ENCODE data around the gene DVL2. TPM values are rescaled to one million over a fixed set of nuclear protein-coding genes. Genes with fewer than 3 reads are reported as not detected.

DVL2 gene
- total RNA-seq, 2 experiments from 2014 or later, result 62.1 to 67.3 TPM

GRCh38 chr17:7240375-7240774, 6.1 kb upstream of the DVL2 start:
- no peaks in the 10 kb centered on the region for H3K9me3 Mint-ChIP-seq
- H3K36me3 Mint-ChIP-seq, result peaks cover 17% of the 10 kb centered on the region
- H3K4me1 Mint-ChIP-seq, result peaks cover 41% of the 10 kb centered on the region

DNA sequence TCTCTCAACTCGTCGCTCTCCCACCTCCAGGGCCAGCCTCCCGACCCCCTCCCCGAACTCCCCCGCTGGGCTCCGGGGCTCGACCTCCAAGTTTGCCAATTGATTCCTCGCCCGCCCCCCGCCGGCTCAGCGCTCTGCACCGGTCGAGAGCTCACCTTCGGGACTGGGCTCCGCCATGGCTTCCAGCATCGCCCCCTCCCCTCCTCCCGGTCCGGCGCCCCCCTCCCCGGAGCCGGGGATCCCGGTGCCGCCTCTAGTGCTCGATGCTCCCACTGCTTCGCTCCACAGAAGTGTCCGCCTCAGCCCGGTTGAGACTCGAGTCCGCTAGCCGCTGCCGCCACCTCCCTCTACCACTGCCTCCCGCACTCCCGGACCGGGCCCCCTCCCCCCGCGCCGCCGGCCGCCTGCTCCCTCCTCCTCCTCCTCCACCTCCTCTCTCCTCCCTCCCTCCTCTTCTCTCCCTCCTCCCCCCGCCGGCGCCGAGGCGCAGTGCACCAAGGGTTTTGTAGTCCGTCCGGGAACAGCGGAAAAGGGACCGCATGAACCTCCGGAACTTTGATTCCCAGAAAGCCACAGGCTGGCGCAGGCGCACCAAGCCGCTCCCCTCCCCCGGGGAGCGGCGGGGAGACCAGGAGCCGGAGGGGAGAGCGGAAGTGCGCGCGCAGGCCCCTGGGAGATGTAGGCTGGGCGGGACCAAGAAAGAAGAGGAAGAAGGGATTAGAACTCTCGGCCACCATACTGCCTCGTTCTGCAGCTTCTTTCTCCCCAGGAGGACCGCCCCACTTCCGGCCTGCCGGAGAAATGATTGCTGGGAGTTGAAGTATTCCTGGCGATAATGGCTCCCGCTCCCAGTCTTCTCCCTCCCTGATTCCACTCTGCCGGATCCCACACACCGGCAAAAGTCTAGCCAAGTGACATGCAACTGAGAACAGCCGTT, 5.0 kb upstream of the DVL2 start, which contains the start of gene PHF23:
Gene PHF23 (minus strand): TSS at position 367 of the 937 bp plus-strand sequence. CDS start 178 bp downstream, at position 189.
- Mint-ChIP-seq H3K27me3 (no peaks in the 10 kb centered on the region), H3K36me3 (peaks cover 21% of the 10 kb centered on the region), H3K4me1 (peaks cover 49% of the 10 kb centered on the region), H3K4me3 (peak within 1 kb of the TSS; percentile 97), H3K27ac (peak within 1 kb of the TSS; percentile 97), H3K9me3 (no peaks in the 10 kb centered on the region)
- POLR2A ChIA-PET, result interaction anchor here (1.0 to 12.9 kb wide), 11 partner anchors 11 to 448 kb away, joined by 3 to 162 read pairs (median 6); partner anchors contain the start of genes ACADVL, ACAP1, CTDNEP1 and DLG4
- DNase-seq (peak; percentile 96), ATAC-seq (ENCODE audit: low read depth) (peak; percentile 71)

More at GRCh38 chr17:7240375-7240774, 6.1 kb upstream of the DVL2 start:
- DNase-seq (no peak), ATAC-seq (ENCODE audit: low read depth) (no peak)
- Mint-ChIP-seq H3K4me3 (peak overlapping the region; percentile 97), H3K27me3 (no peaks in the 10 kb centered on the region), H3K27ac (peak overlapping the region; percentile 60)
- POLR2A ChIA-PET, result interaction anchor here (0.5 to 12.9 kb wide), 4 partner anchors 10 to 19 kb away, joined by 4 to 162 read pairs (median 30); partner anchors contain the start of genes ACADVL, CTDNEP1, DLG4 and ELP5

DNA sequence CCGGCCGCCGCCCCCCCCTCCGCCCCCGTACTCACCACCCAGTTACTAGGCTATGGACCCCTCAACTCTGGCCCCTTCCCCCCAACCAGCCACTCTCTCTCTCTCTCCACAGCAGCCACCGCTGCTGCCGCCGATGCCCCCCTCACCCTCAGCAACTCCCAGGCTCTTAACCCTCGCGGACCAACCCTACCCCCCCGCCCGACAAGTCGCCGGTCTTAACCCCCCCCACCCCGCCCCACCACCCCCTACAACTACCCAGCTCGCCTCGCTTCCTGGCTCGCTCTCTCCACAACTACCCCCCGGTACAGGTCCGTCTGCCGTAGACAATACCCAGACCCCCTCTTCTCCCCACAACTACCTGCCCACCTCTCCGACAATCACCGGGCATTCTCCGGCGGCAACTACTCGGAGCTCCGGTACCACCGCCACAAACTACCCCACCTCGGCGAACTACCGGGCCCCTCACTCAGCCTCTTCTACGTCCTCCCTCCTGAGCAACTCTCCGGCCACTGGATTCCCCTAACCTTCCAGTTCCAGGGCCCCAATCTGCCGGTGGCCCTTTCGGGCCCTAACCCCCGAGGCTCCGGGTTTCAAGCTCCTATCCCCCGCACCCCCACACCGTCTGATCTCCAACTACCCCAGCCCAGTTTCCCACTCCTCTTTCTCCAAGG, 4.2 kb upstream of the DVL2 start:
- peaks cover 49% of the 10 kb centered on the region for H3K4me1 Mint-ChIP-seq
- DNase-seq, result no peak
- H3K27me3 Mint-ChIP-seq, result no peaks in the 10 kb centered on the region
- peaks cover 21% of the 10 kb centered on the region for H3K36me3 Mint-ChIP-seq
- peak overlapping the region; percentile 97 for H3K27ac Mint-ChIP-seq
- no peaks in the 10 kb centered on the region for H3K9me3 Mint-ChIP-seq
- no peak for ATAC-seq (ENCODE audit: low read depth)
- H3K4me3 Mint-ChIP-seq, result peak overlapping the region; percentile 97
- POLR2A ChIA-PET, result interaction anchor here (0.6 to 12.9 kb wide), 11 partner anchors 12 to 449 kb away, joined by 3 to 162 read pairs (median 6); partner anchors contain the start of genes ACADVL, ACAP1, CTDNEP1 and DLG4

DNA sequence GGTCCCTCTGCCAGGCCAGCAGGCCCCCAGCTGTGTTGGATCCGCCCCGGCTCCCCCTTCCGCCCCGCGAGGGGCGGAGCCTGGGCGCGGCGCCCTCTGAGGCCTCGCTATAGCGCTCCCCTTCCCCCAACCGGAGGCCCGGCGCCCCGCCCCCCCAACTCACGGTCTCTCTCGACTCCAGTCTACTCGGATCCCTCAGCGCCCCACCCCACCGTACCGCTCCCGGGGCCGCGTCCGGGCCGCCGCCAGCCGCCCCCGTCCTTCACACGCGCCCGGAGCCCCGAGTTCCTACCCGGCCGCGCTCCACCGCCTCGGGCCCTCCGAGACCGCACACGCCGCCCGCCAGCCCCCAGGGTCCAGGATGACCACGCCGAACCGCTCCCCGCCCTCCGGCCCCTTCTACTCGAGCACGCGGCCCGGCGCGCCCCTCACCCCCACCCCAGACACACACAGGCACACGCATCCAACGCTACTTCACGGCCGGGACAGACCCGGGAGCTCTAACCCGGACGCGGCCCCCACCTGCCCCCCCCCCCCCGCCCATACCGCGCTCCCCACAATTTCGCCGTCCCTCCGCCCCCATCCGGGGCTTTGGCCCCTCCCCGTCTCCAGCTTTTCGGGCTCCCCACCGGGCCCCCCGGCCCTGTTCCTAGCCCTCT, 3.6 kb upstream of the DVL2 start:
- POLR2A ChIA-PET, result interaction anchor here (0.6 to 12.9 kb wide), 10 partner anchors 12 to 450 kb away, joined by 3 to 162 read pairs (median 7); partner anchors contain the start of genes ACADVL, ACAP1, CTDNEP1 and DLG4
- peak overlapping the region; percentile 97 for H3K27ac Mint-ChIP-seq
- no peaks in the 10 kb centered on the region for H3K9me3 Mint-ChIP-seq
- H3K4me3 Mint-ChIP-seq, result peak overlapping the region; percentile 97
- peak; percentile 20 for ATAC-seq (ENCODE audit: low read depth)
- peaks cover 21% of the 10 kb centered on the region for H3K36me3 Mint-ChIP-seq
- no peaks in the 10 kb centered on the region for H3K27me3 Mint-ChIP-seq
- peaks cover 49% of the 10 kb centered on the region for H3K4me1 Mint-ChIP-seq
- peak; percentile 89 for DNase-seq

- H3K27ac Mint-ChIP-seq, result peak overlapping the region; percentile 97
- no peak for ATAC-seq (ENCODE audit: low read depth)
- H3K4me3 Mint-ChIP-seq, result peak overlapping the region; percentile 97
- H3K27me3 Mint-ChIP-seq, result no peaks in the 10 kb centered on the region
- POLR2A ChIA-PET, result interaction anchor here (1.5 to 12.9 kb wide), 6 partner anchors 13 to 99 kb away, joined by 3 to 162 read pairs (median 12); partner anchors contain the start of genes ACADVL, ACAP1, CTDNEP1 and DLG4
- peaks cover 21% of the 10 kb centered on the region for H3K36me3 Mint-ChIP-seq
- peaks cover 52% of the 10 kb centered on the region for H3K4me1 Mint-ChIP-seq
- no peak for DNase-seq
- H3K9me3 Mint-ChIP-seq, result no peaks in the 10 kb centered on the region
Measured at GRCh38 chr17:7237266-7237760, 3.0 kb upstream of the DVL2 start.

DNA sequence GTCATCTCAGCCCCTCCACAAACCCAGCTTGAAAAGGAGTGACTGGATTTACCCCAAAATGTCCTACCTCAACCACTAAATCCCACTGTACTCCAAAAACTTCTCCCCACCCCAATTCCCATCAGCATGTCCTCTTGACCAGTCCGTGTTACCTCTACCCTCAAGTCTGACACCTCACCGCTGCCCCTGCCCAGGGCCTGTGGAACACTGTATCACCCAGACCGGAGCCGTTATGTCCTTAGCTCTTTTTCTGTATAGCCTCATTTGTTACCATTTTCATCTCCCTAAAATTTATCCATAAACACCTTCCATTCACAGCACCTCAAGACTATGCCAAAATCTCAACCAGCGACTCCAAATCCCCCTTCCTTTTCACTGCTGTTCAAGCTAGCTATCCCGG, 2.5 kb upstream of the DVL2 start:
- Mint-ChIP-seq H3K9me3 (no peaks in the 10 kb centered on the region), H3K4me1 (peaks cover 56% of the 10 kb centered on the region), H3K27ac (peak overlapping the region; percentile 97), H3K36me3 (peaks cover 21% of the 10 kb centered on the region), H3K27me3 (no peaks in the 10 kb centered on the region), H3K4me3 (peak overlapping the region; percentile 97)
- no peak for ATAC-seq (ENCODE audit: low read depth)
- POLR2A ChIA-PET, result interaction anchor here (1.5 to 12.9 kb wide), 3 partner anchors 13 to 31 kb away, joined by 3 to 162 read pairs (median 56); partner anchors contain the start of genes ACADVL, CTDNEP1, DLG4 and ELP5
- DNase-seq, result no peak

DNA sequence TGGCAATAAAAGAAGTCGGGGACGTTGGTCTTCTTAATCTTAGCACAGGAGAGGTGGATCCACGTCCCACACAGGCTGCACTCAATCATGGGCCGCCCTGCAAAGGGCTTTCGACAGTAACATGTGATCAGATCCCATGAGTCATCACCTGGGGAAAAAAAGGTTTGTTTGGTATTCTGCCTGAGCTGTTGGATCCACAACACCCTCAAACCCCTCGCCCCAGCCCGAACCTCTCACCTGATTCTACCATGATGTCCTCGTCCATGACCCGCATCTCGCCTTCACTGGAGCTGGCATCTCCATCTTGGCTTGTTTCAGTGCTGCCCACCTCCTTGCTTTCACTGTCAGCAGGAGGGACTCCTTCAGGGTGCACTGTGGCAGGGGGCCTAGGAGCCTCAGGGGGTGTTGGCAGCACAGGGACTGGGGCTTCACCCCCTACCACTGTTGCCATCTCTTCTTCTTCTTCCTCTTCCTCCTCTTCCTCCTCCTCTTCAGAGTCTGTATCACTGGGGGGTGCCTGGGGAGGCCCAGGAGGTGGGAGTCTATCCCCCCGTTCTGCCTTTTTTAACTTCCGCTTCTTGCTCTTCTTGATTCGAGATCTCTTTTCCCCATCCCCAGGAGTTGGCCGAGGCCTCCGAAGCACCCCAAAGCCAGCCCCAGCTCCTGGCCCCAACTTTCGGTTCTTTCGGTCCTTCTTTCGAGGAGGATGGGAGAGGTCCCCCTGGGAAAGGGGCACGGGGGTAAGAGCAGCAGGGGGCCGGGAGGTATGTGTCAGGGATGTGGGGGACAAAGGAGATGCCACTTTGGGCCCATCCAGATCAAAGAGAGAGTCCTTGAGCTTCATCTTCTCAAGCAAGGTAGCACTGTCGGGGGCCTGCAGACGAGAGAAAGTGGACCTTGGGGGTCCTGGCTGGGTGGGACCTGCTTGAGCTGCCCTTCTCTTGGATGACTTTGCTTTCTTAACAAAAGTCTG, 1.7 kb upstream of the DVL2 start:
- no peaks in the 10 kb centered on the region for H3K9me3 Mint-ChIP-seq
- no peak overlapping the region for H3K27ac Mint-ChIP-seq
- no peak overlapping the region for H3K4me3 Mint-ChIP-seq
- peaks cover 21% of the 10 kb centered on the region for H3K36me3 Mint-ChIP-seq
- ATAC-seq (ENCODE audit: low read depth) (no peak), DNase-seq (no peak)
- H3K4me1 Mint-ChIP-seq, result peaks cover 51% of the 10 kb centered on the region
- no peaks in the 10 kb centered on the region for H3K27me3 Mint-ChIP-seq
- POLR2A ChIA-PET, result interaction anchor here (1.5 to 12.9 kb wide), 3 partner anchors 14 to 30 kb away, joined by 3 to 162 read pairs (median 56); partner anchors contain the start of genes ACADVL, CTDNEP1, DLG4 and ELP5

GRCh38 chr17:7233701-7234082, 625 bp downstream of the DVL2 start:
- H3K36me3 Mint-ChIP-seq, result peaks cover 18% of the 10 kb centered on the region
- H3K27me3 Mint-ChIP-seq, result no peaks in the 10 kb centered on the region
- peak; percentile 9 for ATAC-seq (ENCODE audit: low read depth)
- H3K9me3 Mint-ChIP-seq, result no peaks in the 10 kb centered on the region
- peaks cover 38% of the 10 kb centered on the region for H3K4me1 Mint-ChIP-seq
- POLR2A ChIA-PET, result interaction anchor here (1.0 to 12.9 kb wide), 5 partner anchors 9 to 103 kb away, joined by 3 to 162 read pairs (median 11); partner anchors contain the start of genes ACADVL, ACAP1, CTDNEP1 and DLG4
- no peak for DNase-seq
- H3K4me3 Mint-ChIP-seq, result peak overlapping the region; percentile 98
- H3K27ac Mint-ChIP-seq, result peak overlapping the region; percentile 93

DNA sequence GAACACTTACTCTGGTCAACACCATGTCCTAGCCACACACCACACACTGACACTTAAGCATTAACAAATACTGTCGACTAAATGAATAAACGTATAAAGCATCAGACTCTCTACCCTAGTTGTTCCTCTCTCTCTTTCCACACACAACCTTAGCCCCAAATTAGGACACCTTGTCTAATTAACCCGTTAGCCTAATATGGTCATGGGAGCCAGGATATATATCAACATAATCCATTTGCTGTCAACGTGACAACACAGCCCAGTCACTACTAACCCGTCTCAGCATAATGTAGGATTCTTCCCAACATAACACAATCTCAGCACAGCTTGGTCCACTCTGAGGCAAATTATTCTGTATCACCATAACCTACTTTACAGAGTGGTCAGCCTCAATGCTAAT, 2.2 kb downstream of the DVL2 start:
- Mint-ChIP-seq H3K27ac (no peak overlapping the region), H3K9me3 (no peaks in the 10 kb centered on the region), H3K4me3 (peak overlapping the region; percentile 98), H3K4me1 (peaks cover 33% of the 10 kb centered on the region), H3K36me3 (peaks cover 21% of the 10 kb centered on the region), H3K27me3 (no peaks in the 10 kb centered on the region)
- ATAC-seq (ENCODE audit: low read depth), result no peak
- POLR2A ChIA-PET, result interaction anchor here (12.9 kb wide), 1 partner anchor 11 kb away, joined by 162 read pairs; the partner anchor contains the start of genes ACADVL and DLG4
- DNase-seq, result no peak

DNA sequence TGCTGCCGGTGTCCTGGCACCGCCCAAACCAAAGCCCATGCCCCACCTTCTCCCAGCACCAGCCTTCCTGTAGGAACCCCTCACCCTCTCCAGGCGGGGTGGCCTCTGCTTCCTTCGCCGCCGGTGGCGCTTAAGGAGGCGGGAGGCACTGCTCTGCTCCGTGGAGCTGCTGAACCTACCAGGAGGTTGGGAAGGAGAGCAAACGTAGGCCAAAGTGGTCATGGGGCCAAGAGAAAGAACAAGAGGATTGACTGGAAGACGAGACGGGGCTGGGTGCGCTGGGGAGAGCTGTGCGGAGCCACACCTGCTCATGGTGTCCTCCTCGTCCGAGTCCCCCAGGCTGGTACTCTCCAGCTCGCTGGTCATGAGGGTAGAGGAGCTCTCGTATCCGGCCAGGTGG, 4.8 kb downstream of the DVL2 start:
- POLR2A ChIA-PET, result no interaction called here
- DNase-seq (no peak), ATAC-seq (ENCODE audit: low read depth) (no peak)
- Mint-ChIP-seq H3K4me3 (no peak overlapping the region), H3K27ac (no peak overlapping the region), H3K9me3 (no peaks in the 10 kb centered on the region), H3K4me1 (peaks cover 16% of the 10 kb centered on the region), H3K27me3 (no peaks in the 10 kb centered on the region), H3K36me3 (peaks cover 10% of the 10 kb centered on the region)

DNA sequence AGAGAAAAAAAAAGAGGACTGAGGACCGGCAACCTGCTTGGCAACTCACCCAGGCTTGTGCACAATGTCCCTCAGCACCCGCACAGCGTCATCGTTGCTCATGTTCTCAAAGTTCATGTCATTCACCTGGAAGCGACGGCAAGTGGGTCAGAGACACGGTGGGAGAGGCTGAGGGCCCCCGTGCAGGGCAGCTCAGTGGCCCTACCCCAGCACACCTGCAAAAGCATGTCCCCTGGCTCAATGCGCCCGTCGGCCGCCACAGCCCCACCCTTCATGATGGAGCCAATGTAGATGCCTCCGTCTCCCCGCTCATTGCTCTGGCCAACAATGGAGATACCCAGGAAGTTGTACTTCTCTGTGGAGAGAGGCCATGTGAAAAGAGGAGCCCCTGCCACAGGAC, 5.4 kb downstream of the DVL2 start:
- Mint-ChIP-seq H3K27me3 (no peaks in the 10 kb centered on the region), H3K9me3 (no peaks in the 10 kb centered on the region), H3K36me3 (peaks cover 10% of the 10 kb centered on the region), H3K4me1 (peaks cover 14% of the 10 kb centered on the region), H3K4me3 (no peak overlapping the region), H3K27ac (no peak overlapping the region)
- POLR2A ChIA-PET, result no interaction called here
- no peak for ATAC-seq (ENCODE audit: low read depth)
- no peak for DNase-seq
